ENCODE measurements around the gene CDK17.

DNA sequence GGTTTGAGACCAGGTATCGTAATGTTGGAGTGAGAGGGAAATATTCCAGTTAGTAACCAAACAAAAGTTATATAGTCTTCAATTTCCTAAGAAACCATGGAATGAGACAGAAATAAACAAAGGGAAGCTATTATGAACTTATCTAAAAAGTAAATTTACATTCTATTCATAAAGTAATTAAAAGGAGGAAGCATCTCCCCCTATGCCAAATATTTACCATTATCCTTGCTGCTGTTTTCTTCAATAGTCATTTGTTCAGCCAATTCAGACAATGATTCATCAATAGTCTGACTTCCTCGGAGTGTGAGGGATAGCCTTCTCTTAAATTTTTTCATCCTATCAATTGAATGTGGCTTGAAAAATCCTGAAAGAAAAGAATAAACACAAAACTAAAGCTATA lies 65.7 kb downstream of the CDK17 start:
- TF ChIP-seq POLR2A (IDR thresholded peaks at IDR 0.05) (no peak), EP300 (IDR thresholded peaks at IDR 0.05) (no peak)
- TF ChIP-seq, protein P1, sequence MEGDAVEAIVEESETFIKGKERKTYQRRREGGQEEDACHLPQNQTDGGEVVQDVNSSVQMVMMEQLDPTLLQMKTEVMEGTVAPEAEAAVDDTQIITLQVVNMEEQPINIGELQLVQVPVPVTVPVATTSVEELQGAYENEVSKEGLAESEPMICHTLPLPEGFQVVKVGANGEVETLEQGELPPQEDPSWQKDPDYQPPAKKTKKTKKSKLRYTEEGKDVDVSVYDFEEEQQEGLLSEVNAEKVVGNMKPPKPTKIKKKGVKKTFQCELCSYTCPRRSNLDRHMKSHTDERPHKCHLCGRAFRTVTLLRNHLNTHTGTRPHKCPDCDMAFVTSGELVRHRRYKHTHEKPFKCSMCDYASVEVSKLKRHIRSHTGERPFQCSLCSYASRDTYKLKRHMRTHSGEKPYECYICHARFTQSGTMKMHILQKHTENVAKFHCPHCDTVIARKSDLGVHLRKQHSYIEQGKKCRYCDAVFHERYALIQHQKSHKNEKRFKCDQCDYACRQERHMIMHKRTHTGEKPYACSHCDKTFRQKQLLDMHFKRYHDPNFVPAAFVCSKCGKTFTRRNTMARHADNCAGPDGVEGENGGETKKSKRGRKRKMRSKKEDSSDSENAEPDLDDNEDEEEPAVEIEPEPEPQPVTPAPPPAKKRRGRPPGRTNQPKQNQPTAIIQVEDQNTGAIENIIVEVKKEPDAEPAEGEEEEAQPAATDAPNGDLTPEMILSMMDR (IDR thresholded peaks at IDR 0.05), result no peak
